WI38 (cell line): ENCODE results near the gene DENND4C.

ENCODE experiments used
- H3K4me3 ChIP-seq: 2 replicates; pipeline ENCODE4 v1.5.1; 2011; ENCODE audit warnings: low read depth, mild to moderate bottlenecking, control low read depth, low read length
- CTCF ChIP-seq: IDR thresholded peaks from 2 replicates; pipeline ENCODE4 v1.5.1; 2012; ENCODE audit warnings: low read depth, mild to moderate bottlenecking, control low read depth, low read length

DENND4C gene

GRCh38 chr9:19375538-19375937 lies 145.0 kb downstream of the DENND4C start:
- no peak for TF ChIP-seq CTCF
- H3K4me3 ChIP-seq = no peak overlapping the region

DNA sequence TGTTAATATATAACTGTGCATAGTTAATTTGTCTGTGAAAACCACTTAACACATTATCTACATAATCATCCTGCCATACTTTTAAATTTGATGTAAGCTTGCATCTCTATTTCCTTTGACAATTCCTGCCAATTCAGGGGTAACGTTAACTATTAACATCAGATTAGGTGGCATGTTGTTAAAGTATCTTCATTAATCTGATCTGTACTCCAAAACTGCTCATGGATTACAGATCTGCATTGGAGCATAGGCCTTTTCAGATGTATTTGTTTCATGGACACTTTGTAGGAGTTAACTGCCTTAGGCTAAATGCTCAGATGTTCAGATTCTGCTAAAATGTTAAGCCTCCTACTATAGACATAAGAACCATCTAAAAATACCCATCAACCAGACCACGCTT lies 146.4 kb downstream of the DENND4C start:
- no peak overlapping the region; the same call in 1 of the 2 replicates for H3K4me3 ChIP-seq
- TF ChIP-seq CTCF = no peak

DNA sequence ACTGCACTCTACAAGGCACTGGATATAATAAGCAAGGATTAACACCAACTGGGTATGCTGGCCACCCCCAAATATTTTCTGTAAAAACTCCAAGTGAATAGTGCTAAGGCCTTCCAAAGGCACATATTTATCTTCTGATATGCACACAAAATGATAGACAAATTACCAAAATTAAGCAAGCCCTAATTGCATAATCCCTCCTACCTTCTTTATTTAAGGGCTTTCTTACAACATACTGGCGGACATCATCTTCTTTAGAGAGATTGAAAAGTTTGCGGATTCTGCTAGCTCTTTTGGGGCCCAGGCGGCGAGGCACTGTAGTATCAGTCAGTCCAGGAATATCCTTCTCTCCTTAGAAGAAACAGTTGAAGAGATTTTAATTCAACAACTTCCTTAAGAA lies 147.7 kb downstream of the DENND4C start:
- peak overlapping the region; percentile 94 for H3K4me3 ChIP-seq
- no peak for TF ChIP-seq CTCF

GRCh38 chr9:19378647-19379046 lies 148.2 kb downstream of the DENND4C start:
- H3K4me3 ChIP-seq = peak overlapping the region; percentile 94
- TF ChIP-seq CTCF = no peak

DNA sequence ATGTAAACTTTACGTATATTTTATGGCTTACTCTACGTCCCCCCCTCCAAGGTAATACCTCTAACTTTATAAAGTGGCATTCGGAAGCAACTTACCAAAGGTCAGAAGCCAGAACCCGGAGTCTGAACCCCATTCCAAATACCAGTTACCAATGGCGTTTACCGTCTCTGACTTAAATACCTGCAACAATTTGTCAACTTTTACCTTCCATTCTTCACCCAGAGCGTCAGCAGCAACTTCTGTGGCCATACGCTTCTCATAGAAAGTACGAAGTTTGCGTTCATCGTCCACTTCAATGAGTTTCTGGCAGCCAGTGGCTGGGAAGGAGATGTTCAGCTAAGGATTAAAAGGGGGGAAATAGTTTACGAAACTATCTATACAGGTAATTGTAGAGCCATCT lies 148.8 kb downstream of the DENND4C start:
- TF ChIP-seq CTCF = no peak
- peak overlapping the region; percentile 94 for H3K4me3 ChIP-seq

DNA sequence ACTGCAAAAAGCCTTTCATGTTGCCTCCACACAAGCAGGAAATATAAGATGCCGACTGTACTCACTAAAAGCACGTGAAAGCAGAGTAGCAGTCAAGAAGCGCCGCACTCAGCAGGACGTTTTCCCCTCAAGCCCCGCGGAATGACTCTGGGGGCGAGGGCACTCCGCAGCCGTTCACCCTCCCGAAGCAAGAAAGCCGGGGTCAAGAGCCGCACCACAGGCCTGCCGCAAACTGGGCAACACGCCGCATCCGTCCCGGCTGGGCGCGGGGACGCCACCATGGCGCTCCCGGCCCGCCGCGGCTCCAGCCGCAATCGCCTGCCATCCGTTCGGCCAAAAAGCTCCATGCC lies 149.2 kb downstream of the DENND4C start:
- H3K4me3 ChIP-seq = peak overlapping the region; percentile 94
- no peak for TF ChIP-seq CTCF

GRCh38 chr9:19380826-19381075 lies 150.3 kb downstream of the DENND4C start:
- no peak for TF ChIP-seq CTCF
- H3K4me3 ChIP-seq = peak overlapping the region; percentile 94
